Measurements from ENCODE around the gene SMAD6.

DNA sequence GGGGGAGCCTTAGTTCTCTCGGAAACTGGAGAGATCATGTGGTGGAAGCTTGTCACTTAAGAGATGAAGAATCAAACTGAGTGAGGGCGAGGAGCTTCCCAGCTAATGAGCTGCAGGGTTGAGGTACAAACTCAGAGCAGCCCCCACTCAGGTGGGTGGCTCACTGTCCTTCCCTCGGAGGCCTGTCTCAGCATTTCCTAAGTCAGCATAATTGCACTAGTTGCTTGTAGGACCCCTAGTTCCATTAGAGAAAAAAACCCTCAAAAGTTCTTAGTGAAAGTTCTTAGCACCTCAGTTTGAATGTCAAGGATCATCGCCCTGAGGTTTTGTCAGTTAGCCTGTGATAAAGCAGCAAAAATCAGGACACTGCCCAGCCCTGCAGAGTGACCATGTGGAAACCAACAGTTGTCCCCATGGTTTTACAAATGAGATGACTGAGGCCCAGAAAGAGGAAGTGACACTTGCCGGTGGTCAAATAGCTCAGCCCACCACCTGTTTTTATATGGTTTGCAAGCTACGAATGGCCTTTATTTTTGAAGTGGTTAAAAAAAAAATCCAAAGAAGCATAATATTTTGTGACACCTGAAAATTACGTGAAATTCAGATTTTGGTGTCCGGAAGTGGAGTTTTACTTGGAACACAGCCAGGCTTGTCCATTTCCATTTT lies 11.9 kb downstream of the SMAD6 start:
- TF ChIP-seq EZH2 (IDR thresholded peaks at IDR 0.05; ENCODE audit: insufficient read depth, low read length), result no peak
- no peak for TF ChIP-seq CTCF (IDR thresholded peaks at IDR 0.05; ENCODE audit: insufficient read depth, low read depth, low read length)

Measured in astrocyte (in vitro differentiated cells and primary cell).